Spleen (tissue), 11 donors: ENCODE results near the gene ARHGAP28. TPM values are rescaled to one million over a fixed set of nuclear protein-coding genes. Genes with fewer than 3 reads are reported as not detected.

Experiments used
- DNase-seq: peaks from one replicate; pipeline ENCODE4 v3.0.0-alpha.2; 2020
- H3K27ac ChIP-seq, 8 donors: fragments of 200-600 bp; sonication (generic) in 7 of 8; 1 replicate in 4 of 8; 2 replicates in 4 of 8; pipeline versions ENCODE4 v1.5.0 to v1.8.0; 2016 to 2021; ENCODE audit warnings: inconsistent platforms in 4 of 8, mild to moderate bottlenecking in 4 of 8, moderate library complexity in 1 of 8
- H3K27me3 ChIP-seq, 7 donors: fragments of 200-600 bp; sonication (generic) in 6 of 7; replicated peaks in 1 of 7; 1 replicate in 4 of 7; 2 replicates in 3 of 7; pipeline versions ENCODE4 v1.5.0 to v1.8.0; 2016 to 2021; ENCODE audit warnings: inconsistent platforms in 3 of 7, mild to moderate bottlenecking in 1 of 7
- H3K36me3 ChIP-seq, 6 donors: fragments of 200-600 bp; sonication (generic) in 5 of 6; 1 replicate in 4 of 6; 2 replicates in 2 of 6; pipeline versions ENCODE4 v1.5.0 to v1.8.0; 2016 to 2021; ENCODE audit warnings: inconsistent platforms in 2 of 6
- H3K4me1 ChIP-seq, 6 donors: fragments of 200-600 bp; sonication (generic) in 5 of 6; 1 replicate in 3 of 6; 2 replicates in 3 of 6; pipeline versions ENCODE4 v1.5.0 to v1.8.0; 2016 to 2021; ENCODE audit warnings: inconsistent platforms in 3 of 6
- H3K4me3 ChIP-seq, 8 donors: fragments of 200-600 bp; sonication (generic) in 7 of 8; 1 replicate in 4 of 8; 2 replicates in 4 of 8; pipeline versions ENCODE4 v1.5.0 to v1.8.0; 2016 to 2021; ENCODE audit warnings: inconsistent platforms in 4 of 8, mild to moderate bottlenecking in 4 of 8, moderate library complexity in 2 of 8
- H3K9me3 ChIP-seq, 8 donors: fragments of 200-600 bp; sonication (generic) in 7 of 8; 1 replicate in 4 of 8; 2 replicates in 4 of 8; pipeline versions ENCODE4 v1.5.0 to v1.8.0; 2016 to 2021; ENCODE audit warnings: inconsistent platforms in 4 of 8
- POLR2A ChIP-seq, 3 donors: fragments of 450-650 bp; IDR thresholded peaks; one replicate each; pipeline ENCODE4 v1.5.1; 2017; ENCODE audit warnings: antibody characterized with exemption in 3 of 3, mild to moderate bottlenecking in 1 of 3
- POLR2AphosphoS5 ChIP-seq, 3 donors: sonication (generic); formaldehyde crosslinking; IDR thresholded peaks; one replicate each; pipeline ENCODE4 v1.5.1; 2017; ENCODE audit warnings: antibody characterized with exemption in 3 of 3
- WGBS, 5 donors: extraction: QIAGEN DNeasy Blood & Tissue Kit in 3 of 5; methylation state at CpG; one replicate each; pipeline versions ENCODE4 v1.1.5 to v1.1.7; 2013 to 2018; 5-methylcytosine and 5-hydroxymethylcytosine counted together
- intact Hi-C: fragments of 100-400 bp; cut with DNase I; formaldehyde crosslinking; loops from one replicate; pipeline ENCODE4 v1.15.0; 2023; ENCODE audit warnings: low total_unique reads
- polyA plus RNA-seq, 3 donors: library from polyadenylated mRNA; stranded (reverse); fragments of 200-250 nt; gene quantifications; one replicate each; pipeline ENCODE4 v1.2.1, GENCODE V29; 2013
- total RNA-seq, 7 donors: library from RNA; depleted of rRNA in 3 of 7; stranded (reverse); fragments of >200 nt in 3 of 7; fragmentation: NEBNext Ultra II Directional in 4 of 7; extraction: Animal tissue kit (Norgen Biotek cat#: 25700) in 4 of 7; gene quantifications; one replicate each; pipeline versions ENCODE4 v1.1.0 to v1.2.1, GENCODE V29; 2016 to 2021
- TF ChIP-seq, protein P1 (sequence below), 11 experiments: fragments of 200-600 bp in 7 of 11; fragments of 450-650 bp in 4 of 11; sonication (generic) in 4 of 11; IDR thresholded peaks in 8 of 11; conservative IDR thresholded peaks in 3 of 11; 1 replicate in 7 of 11; 2 replicates in 4 of 11; pipeline versions ENCODE4 v1.4.0 to v1.8.0; 2016 to 2021; ENCODE audit warnings: antibody characterized with exemption in 11 of 11, inconsistent platforms in 4 of 11, mild to moderate bottlenecking in 1 of 11
- donor health status: healthy with polysubstance abuse.
- donor health status: DM: no; HTN: no; CAD: no; lungs with moderate emphysema.
- donor health status: DM: no; HTN: no; CAD: no.
- donor health status: Bipolar disorder and iron deficiency.
- donor health status: healthy.
- donor health status: DM: no; HTN: no; CAD: no.
- donor health status: DM: yes; HTN: yes; CAD: no.

The ARHGAP28 gene
- total and polyA plus RNA-seq, 10 donors: 1.9 to 78.3 (median 30.3) TPM

GRCh38 chr18:6755107-6755506, 25.6 kb downstream of the ARHGAP28 start:
- intact Hi-C loops: no loop called here

GRCh38 chr18:6757931-6758330, 28.4 kb downstream of the ARHGAP28 start:
- H3K27ac ChIP-seq: no peak overlapping the region
- 70 to 89% (median 87%) methylated on average over 4 of the region's 4 CpGs for WGBS, 5 donors
- DNase-seq: no peak
- H3K36me3 ChIP-seq: no peaks in the 10 kb centered on the region
- intact Hi-C loops: no loop called here
- no peaks in the 10 kb centered on the region for H3K9me3 ChIP-seq
- H3K4me1 ChIP-seq: no peaks in the 10 kb centered on the region
- no peak overlapping the region for H3K4me3 ChIP-seq
- no peaks in the 10 kb centered on the region for H3K27me3 ChIP-seq
- TF ChIP-seq POLR2AphosphoS5 (IDR thresholded peaks at IDR 0.05) (no peak), POLR2A (IDR thresholded peaks at IDR 0.05) (no peak)
- TF ChIP-seq, protein P1, sequence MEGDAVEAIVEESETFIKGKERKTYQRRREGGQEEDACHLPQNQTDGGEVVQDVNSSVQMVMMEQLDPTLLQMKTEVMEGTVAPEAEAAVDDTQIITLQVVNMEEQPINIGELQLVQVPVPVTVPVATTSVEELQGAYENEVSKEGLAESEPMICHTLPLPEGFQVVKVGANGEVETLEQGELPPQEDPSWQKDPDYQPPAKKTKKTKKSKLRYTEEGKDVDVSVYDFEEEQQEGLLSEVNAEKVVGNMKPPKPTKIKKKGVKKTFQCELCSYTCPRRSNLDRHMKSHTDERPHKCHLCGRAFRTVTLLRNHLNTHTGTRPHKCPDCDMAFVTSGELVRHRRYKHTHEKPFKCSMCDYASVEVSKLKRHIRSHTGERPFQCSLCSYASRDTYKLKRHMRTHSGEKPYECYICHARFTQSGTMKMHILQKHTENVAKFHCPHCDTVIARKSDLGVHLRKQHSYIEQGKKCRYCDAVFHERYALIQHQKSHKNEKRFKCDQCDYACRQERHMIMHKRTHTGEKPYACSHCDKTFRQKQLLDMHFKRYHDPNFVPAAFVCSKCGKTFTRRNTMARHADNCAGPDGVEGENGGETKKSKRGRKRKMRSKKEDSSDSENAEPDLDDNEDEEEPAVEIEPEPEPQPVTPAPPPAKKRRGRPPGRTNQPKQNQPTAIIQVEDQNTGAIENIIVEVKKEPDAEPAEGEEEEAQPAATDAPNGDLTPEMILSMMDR (IDR thresholded peaks at IDR 0.05 in 8 of 11, conservative IDR thresholded peaks at IDR 0.05 in 3 of 11): no peak

More at GRCh38 chr18:6755107-6755506, 25.6 kb downstream of the ARHGAP28 start:
- Histone ChIP-seq H3K4me1 (peaks cover 0 to 12% (median 0%) of the 10 kb centered on the region in 6 donors), H3K9me3 (peaks cover 0 to 9% (median 5%) of the 10 kb centered on the region in 8 donors), H3K4me3 (no peak overlapping the region), H3K27ac (no peak overlapping the region), H3K36me3 (no peaks in the 10 kb centered on the region), H3K27me3 (no peaks in the 10 kb centered on the region)
- TF ChIP-seq POLR2AphosphoS5 (IDR thresholded peaks at IDR 0.05) (no peak), POLR2A (IDR thresholded peaks at IDR 0.05) (no peak)
- TF ChIP-seq, protein P1 (IDR thresholded peaks at IDR 0.05 in 8 of 11, conservative IDR thresholded peaks at IDR 0.05 in 3 of 11): no peak
- 74 to 85% (median 79%) methylated on average over 5 of the region's 5 CpGs for WGBS, 5 donors
- no peak for DNase-seq

DNA sequence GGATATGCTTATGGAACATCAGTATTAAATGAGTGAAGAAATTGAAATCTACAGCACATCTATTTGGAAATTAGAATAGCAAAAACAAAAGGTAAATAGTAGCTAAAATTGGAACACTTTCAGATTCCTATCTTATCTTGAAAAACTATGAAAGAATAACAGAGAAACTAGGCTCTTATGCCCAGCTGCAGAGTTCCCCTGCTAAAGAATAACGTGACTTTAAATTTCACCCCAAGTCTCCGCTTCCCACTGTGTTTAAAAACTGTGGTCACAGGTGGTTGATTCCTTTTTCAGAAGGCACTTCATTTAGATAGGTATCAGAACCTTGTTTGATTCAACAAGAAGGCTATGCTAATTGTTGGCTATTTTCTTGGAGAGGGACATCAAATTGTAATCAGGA, 30.1 kb downstream of the ARHGAP28 start:
- TF ChIP-seq POLR2A (IDR thresholded peaks at IDR 0.05) (no peak), POLR2AphosphoS5 (IDR thresholded peaks at IDR 0.05) (no peak)
- TF ChIP-seq, protein P1 (IDR thresholded peaks at IDR 0.05 in 8 of 11, conservative IDR thresholded peaks at IDR 0.05 in 3 of 11): no peak
- no peak overlapping the region for H3K4me3 ChIP-seq

GRCh38 chr18:6763524-6763923, 34.0 kb downstream of the ARHGAP28 start:
- peaks cover 0 to 22% (median 5%) of the 10 kb centered on the region in 8 donors for H3K9me3 ChIP-seq
- H3K27ac ChIP-seq: no peak overlapping the region
- peaks cover 0 to 5% (median 0%) of the 10 kb centered on the region in 6 donors for H3K4me1 ChIP-seq
- WGBS, 5 donors: 88 to 96% (median 89%) methylated on average over 6 of the region's 6 CpGs
- H3K36me3 ChIP-seq: no peaks in the 10 kb centered on the region
- TF ChIP-seq POLR2AphosphoS5 (IDR thresholded peaks at IDR 0.05) (no peak), POLR2A (IDR thresholded peaks at IDR 0.05) (no peak)
- TF ChIP-seq, protein P1 (IDR thresholded peaks at IDR 0.05 in 8 of 11, conservative IDR thresholded peaks at IDR 0.05 in 3 of 11): no peak
- intact Hi-C loops: no loop called here
- no peak for DNase-seq
- no peaks in the 10 kb centered on the region for H3K27me3 ChIP-seq
- no peak overlapping the region for H3K4me3 ChIP-seq

More for the DNA sequence above, 30.1 kb downstream of the ARHGAP28 start:
- peaks cover 0 to 5% (median 0%) of the 10 kb centered on the region in 6 donors for H3K4me1 ChIP-seq
- no peaks in the 10 kb centered on the region for H3K27me3 ChIP-seq
- no peaks in the 10 kb centered on the region for H3K36me3 ChIP-seq
- 29 to 80% (median 72%) methylated on average over 2 of the region's 2 CpGs for WGBS, 5 donors
- intact Hi-C loops: no loop called here
- H3K27ac ChIP-seq: no peak overlapping the region
- H3K9me3 ChIP-seq: no peaks in the 10 kb centered on the region
- no peak for DNase-seq
